SHP77 treated with DMSO at 0.1 percent for 48 hours (cell line): ENCODE measurements around the gene ESPN.

Source experiments
- DNase-seq: peaks from one replicate; lab custom pipeline; 2025; lab: John Stamatoyannopoulos, UW

Gene ESPN

GRCh38 chr1:6409733-6410132 lies 14.8 kb upstream of the ESPN start:
- DNase-seq: no peak

- DNase-seq: no peak
Observed at GRCh38 chr1:6410248-6410893, 14.2 kb upstream of the ESPN start.

DNA sequence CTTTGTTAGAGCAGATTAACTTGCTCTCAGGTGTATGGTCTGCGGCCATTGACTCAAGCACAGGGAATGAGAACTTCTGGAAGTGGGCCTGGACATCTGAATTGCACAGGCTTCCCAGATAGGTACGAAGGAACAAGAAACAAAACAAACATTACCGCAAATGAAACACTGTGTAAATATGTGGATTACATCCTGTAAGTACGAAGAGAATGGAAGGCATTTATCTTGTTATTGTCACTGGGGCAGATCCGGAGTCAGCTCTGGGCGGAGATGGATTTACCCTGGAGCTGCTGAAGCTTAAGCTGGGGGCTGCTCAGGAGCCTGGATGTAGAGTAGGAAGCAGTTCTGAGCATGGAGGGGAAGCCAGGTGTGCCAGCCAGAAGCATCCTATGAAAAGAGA lies 11.7 kb upstream of the ESPN start:
- no peak for DNase-seq

GRCh38 chr1:6414443-6414844 lies 10.1 kb upstream of the ESPN start:
- DNase-seq: no peak

DNA sequence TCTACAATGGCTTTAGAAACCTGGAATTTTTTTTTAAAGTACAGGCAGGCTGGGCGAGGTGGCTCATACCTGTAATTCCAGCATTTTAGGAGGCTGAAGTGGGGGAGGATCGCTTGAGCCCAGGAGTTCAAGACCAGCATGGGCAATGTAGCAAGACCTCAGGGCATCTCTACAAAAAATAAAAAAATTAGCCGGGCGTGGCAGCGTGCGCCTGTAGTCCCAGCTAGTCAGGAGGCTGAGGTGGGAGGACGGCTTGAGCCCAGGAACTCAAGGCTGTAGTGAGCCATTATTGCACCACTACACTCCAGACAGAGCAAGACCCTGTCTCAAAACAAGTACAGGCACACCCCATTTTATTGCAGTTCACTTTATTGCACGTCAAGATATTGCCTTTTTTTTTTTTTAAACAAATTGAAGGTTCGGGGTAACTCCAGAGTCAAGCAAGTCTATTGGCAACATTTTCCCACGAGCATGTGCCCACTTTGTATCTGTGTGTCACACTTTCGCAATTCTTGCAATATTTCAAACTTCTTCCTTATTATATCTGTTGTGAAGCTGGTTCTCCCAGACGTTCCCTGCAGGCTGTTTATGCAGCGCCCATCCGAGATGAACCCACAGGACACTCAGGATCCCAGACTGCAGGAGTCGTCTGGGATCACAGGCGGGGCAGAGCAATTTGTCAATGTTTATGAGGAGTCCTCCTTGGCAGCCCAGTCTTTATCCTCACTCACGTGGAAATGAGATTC lies 9.5 kb upstream of the ESPN start:
- DNase-seq: no peak

DNA sequence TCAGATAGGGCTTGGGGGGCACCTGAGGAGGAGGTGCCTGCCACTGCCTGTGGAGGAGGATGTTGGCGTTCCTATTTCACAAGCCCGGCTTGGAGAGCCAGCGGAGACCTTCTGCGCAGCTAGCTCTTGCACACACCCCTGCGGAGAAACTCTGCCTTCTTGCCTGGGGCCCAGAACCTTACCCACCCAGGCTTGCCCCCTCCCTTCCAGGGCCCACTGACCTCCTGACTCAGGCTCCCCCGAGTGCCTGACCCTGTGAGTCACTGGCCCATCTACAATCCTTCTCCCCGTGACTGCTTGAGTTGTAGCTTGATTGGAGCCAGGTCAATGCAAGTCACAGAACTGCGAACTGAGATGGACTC lies 8.3 kb upstream of the ESPN start:
- no peak for DNase-seq

- no peak for DNase-seq
Observed at GRCh38 chr1:6416906-6417305, 7.7 kb upstream of the ESPN start.

GRCh38 chr1:6417961-6418667 lies 6.5 kb upstream of the ESPN start:
- DNase-seq: no peak

DNA sequence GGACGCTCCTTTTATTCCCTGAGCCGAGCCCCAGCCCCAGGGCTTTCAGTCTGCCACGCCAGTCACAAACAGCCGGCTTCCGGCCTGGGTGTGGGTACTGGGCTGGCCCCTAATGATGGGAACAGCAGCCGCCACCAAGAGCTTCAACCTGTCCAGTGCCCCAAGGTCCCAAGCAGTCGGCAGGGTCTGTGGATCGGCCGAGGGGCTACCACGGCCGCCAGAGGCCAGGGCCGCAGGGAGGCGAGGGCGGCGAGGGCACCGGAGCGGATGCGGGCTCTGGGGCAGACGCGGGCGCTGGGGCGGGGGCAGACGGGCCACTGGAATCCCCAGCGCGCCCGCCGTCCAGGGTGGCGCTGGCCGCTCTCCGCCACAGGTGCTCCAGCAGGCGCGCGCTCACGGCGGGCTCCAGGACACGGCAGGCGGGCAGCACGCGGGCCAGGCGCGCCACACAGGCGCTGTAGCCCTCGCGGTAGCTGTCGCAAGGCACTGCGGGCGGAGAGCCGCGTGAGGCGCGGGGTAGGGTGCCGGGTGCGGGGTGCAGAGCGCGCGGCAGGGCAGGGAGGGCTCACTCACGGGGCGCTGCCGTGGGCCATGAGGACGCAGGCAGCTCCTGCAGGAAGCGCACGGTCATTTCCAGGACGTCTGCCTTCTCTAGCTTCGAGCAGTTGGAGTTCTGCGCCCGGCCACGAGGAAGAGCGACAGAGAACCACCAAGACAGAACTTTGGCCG lies 5.7 kb upstream of the ESPN start:
- DNase-seq: no peak

DNA sequence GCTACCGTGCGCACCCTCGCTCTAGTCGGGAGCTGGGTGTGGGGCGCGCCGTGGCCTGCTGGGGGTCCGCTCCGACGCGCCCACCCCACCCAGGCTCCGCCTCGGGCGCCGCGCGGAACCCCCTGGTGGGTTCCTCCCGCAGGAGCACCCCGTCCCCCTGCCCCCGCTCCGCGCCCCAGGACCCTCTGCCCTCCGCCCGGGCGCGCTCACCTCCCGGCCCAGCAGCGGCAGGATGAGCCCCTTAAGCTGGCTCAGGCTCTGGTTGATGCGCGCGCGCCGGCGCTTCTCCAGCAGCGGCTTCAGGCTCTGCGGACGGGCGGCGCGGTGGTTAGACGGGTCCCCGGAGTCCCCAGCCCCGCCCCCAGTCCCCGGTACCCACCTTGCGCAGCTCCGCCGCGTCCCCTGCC lies 5.2 kb upstream of the ESPN start:
- DNase-seq: no peak

- DNase-seq: no peak
Observed at GRCh38 chr1:6419804-6420453, 4.6 kb upstream of the ESPN start, which contains the start of gene HES2. Gene HES2, minus strand, starts transcription at chr1:6419919. Its CDS starts 99 bp downstream, at chr1:6419820.

- DNase-seq: no peak
Observed at GRCh38 chr1:6420454-6421042, 4.0 kb upstream of the ESPN start.

DNA sequence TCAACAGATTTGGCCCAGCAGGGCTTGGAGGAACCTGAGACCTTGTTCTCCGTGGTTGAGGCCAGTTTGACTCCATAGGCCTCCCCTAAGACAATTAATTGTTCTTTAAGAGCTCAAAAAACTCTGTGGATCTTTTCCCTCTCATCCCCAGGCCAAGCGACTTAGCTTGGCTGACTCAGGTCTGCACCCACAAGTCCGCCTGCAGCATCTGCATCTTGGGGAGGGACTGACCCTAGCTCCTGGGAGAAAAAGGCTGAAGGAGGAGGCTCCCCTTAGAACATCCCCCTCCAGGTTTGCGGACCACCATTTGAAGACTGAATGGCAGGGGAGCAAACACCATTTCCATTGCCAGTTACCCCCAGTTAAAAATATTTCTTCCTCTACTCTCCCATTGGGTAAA lies 3.3 kb upstream of the ESPN start:
- no peak for DNase-seq

DNA sequence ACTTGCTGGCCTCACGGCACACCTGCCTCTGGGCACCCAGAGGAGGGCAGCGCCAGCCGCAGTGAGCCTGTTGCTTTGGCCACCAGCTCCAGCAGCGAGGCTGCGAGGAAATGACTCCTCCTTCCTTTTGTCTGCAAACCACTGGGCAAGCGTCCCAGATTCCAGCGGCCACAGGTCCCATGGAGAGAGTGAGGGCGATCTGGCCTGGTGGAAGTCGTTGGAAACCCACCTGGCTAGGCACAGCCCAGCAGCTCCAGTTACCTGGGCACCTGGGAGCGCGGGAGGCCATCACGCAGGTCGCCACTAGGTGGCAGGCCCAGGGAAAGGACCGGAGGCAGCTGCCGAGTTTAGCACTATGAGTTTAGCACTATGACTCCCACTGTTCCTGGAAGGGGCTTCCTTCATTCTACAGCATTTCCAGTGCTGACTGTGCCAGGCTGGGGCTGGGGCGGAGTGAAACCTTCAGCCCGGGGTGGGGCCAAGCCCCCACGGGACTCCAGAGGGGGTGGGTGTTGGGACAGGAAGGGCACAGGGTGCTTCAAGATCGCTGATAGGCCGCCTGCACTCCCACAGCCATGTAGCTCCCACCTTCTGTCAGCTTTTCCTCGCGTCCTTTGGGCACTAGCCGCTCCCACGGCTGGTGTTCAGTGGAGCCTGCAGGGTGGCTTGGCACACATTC lies 1.1 kb upstream of the ESPN start:
- peak; percentile 10 for DNase-seq

- DNase-seq: no peak
Observed at GRCh38 chr1:6424000-6424565, 493 bp upstream of the ESPN start.

GRCh38 chr1:6425658-6426057 lies 1.1 kb downstream of the ESPN start:
- DNase-seq: no peak

GRCh38 chr1:6426277-6426971 lies 1.8 kb downstream of the ESPN start:
- no peak for DNase-seq

- no peak for DNase-seq
Observed at GRCh38 chr1:6426972-6427350, 2.4 kb downstream of the ESPN start.

GRCh38 chr1:6427441-6428390 lies 3.1 kb downstream of the ESPN start:
- DNase-seq: no peak
